NB4 (cell line): ENCODE measurements around the gene AGER.

Experiments
- CTCF ChIP-seq: IDR thresholded peaks from one replicate; pipeline ENCODE4 v1.5.1; 2012; ENCODE audit warnings: low read depth, low read length
- POLR2A ChIP-seq: IDR thresholded peaks from 2 replicates; pipeline ENCODE4 v1.6.1; 2011; ENCODE audit warnings: mild to moderate bottlenecking; ENCODE audit not compliant: insufficient read length; ENCODE audit errors: extremely low read depth

GRCh38 chr6:32210191-32210601 is 26.1 kb upstream of the AGER start:
- TF ChIP-seq CTCF (no peak), POLR2A (no peak)
